GM18505 (cell line): Measurements from ENCODE around the gene MYO7B.

ENCODE experiments used
- ATAC-seq: cut with Tn5 transposase; IDR thresholded peaks from one replicate; pipeline ENCODE4 v1.9.1; 2021; ENCODE audit not compliant: unreplicated experiment
- POLR2A ChIP-seq: IDR thresholded peaks from 4 replicates; pipeline ENCODE4 v1.6.1; 2011; ENCODE audit warnings: borderline replicate concordance; ENCODE audit not compliant: insufficient read depth, insufficient read length; ENCODE audit errors: extremely low read depth

Gene MYO7B

GRCh38 chr2:127658146-127658545 is 122.7 kb downstream of the MYO7B start:
- ATAC-seq: no peak
- TF ChIP-seq POLR2A: no peak

- ATAC-seq: no peak
Observed at GRCh38 chr2:127658641-127659407, 123.3 kb downstream of the MYO7B start.

DNA sequence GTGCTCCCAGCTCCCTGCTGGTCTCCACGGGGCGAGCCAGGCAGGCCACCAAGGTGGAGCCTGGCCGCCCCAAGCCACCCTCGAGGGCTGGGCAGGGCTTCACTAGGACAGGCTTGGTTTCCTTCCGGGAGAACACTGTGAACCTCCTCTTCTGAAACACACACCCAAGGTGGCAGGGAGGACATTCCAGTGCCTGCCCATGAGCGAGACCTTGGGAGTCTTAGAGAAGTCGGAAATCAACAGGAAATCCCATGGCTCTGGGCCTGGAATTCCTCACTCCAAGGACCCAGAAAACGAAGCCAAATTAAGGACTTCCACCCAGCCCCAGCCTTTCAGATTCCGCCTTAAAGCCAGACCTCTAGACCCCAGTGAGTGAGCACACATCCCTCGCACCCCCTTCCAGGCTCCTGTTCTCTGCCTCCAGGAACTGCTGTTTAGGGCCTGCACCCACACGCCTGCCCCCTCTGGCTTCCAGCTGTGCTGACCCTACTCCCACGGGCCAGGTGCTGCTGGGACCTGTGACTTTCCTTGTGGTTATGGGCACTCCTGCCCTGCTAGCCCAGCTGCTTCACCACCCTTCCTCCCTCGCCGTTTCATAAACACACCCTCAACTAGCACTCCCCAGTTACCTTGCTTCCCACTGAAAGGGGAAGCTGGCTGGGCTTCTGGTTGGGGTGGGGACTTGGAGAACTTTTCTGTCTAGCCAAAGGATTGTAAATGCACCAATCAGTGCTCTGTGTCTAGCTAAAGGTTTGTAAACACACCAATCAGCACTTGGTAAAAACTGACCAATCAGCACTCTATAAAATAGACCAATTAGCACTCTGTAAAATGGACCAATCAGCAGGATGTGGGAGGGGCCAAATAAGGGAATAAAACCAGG is 124.2 kb downstream of the MYO7B start:
- no peak for TF ChIP-seq POLR2A
- ATAC-seq: no peak

More at GRCh38 chr2:127658641-127659407, 123.3 kb downstream of the MYO7B start:
- TF ChIP-seq POLR2A: no peak

DNA sequence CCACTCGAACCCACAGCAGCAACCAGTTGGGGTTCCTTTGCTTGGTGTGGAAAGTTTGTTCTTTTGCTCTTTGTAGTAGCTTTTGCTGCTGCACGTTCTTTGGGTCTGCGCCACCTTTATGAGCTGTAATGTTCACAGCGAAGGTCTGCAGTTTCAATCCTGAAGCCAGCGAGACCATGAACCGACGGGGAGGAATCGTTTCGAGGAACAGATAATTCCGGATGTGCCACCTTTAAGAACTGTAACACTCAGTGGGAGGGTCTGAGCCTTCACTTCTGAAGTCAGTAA is 124.8 kb downstream of the MYO7B start:
- no peak for ATAC-seq
- no peak for TF ChIP-seq POLR2A

DNA sequence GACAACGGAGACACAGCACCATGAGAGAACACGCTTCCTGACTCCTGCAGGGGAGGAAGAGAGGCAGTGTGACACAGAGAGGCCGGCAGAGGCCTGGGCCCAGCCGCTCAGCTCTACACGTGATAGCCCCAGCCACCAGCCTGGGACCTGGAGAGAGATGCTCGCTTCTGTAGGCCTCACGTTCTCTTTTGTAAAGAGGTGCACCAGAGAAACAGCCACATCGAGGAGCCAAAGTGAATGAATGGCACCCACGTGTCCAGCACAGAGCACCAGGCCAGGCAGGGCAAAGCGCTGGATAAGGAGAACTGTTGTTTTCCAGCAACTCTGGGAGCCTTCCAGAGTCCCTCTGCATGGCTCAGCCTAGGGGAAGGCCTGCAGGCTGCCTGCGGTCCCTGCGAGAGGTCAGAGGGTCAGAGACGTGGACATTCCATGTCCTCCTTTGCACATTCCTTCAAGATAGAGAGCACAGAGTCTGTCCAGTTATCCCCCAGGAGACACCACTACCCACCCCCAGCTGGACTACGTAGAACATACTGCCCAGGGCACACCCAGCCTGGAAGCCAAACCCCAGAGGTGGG is 125.7 kb downstream of the MYO7B start:
- ATAC-seq: no peak
- no peak for TF ChIP-seq POLR2A

GRCh38 chr2:127661949-127662510 is 126.5 kb downstream of the MYO7B start:
- TF ChIP-seq POLR2A: no peak
- no peak for ATAC-seq

GRCh38 chr2:127662937-127663565 is 127.6 kb downstream of the MYO7B start:
- no peak for TF ChIP-seq POLR2A
- no peak for ATAC-seq

GRCh38 chr2:127663566-127664064 is 128.1 kb downstream of the MYO7B start:
- ATAC-seq: no peak
- no peak for TF ChIP-seq POLR2A

DNA sequence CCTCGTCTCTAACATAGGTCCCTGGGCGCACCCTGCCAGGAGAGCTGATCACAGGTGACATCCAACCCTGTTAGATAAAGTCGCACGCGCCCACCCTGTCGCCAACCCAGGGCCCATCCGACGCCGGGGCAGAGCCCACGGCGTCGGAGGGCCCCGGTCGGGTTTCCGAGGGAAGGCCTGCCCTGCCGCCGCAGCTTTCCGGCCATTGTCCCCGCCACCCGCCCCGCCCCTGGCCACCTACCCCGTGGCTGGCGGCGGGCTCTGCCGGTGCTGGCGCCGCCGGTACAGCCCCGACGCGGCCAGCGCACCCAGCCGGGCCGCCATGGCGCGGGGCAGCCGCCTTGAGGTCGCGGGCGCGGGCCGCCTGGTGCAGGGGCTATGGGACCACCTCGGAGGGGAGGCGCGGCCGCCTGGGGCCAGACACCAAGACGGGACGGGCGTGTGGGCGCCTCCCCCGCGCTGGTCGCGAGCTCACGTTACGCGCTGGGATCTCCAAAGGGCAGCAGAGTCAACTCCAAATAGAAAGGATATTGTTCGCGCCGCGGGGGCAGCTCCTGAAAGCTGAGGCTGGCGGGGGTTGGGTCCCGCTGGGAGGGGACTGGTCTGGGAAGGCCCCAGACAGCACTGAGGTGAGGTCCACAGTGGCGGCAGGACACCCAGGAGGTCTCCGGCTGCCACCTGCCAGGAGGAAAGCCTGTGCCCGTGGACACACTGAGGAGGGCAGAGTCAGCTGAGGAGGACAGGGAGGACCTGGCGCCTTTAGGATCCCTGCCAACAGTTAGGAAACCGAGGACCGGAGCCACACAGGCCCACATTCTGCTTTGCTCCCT is 128.8 kb downstream of the MYO7B start:
- ATAC-seq: no peak
- TF ChIP-seq POLR2A: no peak

GRCh38 chr2:127664895-127665225 is 129.4 kb downstream of the MYO7B start:
- no peak for TF ChIP-seq POLR2A
- no peak for ATAC-seq

DNA sequence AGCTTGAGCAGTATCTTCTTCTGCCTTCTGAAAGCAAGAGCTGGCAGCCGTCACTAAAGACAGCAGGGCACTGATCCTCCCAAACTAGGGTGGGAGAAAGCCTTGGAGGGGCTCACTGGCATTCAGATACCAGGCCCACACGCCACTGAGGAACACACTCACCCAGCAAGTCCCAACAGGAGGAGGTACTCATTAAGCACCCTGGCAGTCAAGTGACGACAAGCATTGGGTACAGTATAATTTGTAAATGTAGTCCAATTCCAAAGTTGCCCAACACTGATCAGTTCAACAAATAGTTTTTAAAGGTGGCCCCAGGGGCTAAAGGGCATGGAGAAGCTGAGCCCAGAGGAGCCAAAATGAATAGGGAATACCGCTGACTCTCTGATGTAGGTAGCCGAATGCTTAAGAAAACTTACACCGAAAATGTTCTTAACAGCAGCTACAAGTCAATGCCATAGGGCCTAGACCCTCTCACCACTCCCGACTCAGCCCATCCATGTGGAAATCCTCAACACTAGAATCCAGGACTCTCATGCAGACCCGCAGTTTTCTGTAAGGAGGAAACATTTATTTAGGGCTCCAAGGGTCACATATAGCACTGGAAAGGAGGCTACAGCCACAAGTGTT is 129.9 kb downstream of the MYO7B start:
- ATAC-seq: no peak

GRCh38 chr2:127669056-127669455 is 133.6 kb downstream of the MYO7B start:
- ATAC-seq: no peak
- TF ChIP-seq POLR2A: no peak

More for the DNA sequence above, 129.9 kb downstream of the MYO7B start:
- TF ChIP-seq POLR2A: no peak
